Subcutaneous adipose tissue (tissue), 4 donors: ENCODE measurements around the gene UROC1. TPM values are rescaled to one million over a fixed set of nuclear protein-coding genes. Genes with fewer than 3 reads are reported as not detected.

Experiments
- CTCF ChIP-seq: fragments of 450-650 bp; IDR thresholded peaks from one replicate; pipeline ENCODE4 v1.5.1; 2016; ENCODE audit warnings: low read depth, mild to moderate bottlenecking, control low read depth, antibody characterized with exemption, moderate library complexity
- total RNA-seq, 4 donors: library from RNA; depleted of rRNA; stranded (reverse); fragments of >200 nt; gene quantifications; one replicate each; pipeline ENCODE4 v1.1.0, GENCODE V29; 2016

The UROC1 gene
- total RNA-seq, 4 donors from 2014 or later = not detected

GRCh38 chr3:126545544-126545943, 28.0 kb upstream of the UROC1 start:
- no peak for TF ChIP-seq CTCF

- no peak for TF ChIP-seq CTCF
Observed at GRCh38 chr3:126544596-126545281, 27.2 kb upstream of the UROC1 start.

GRCh38 chr3:126543457-126544061, 26.0 kb upstream of the UROC1 start:
- TF ChIP-seq CTCF = no peak

- TF ChIP-seq CTCF = no peak
Observed at GRCh38 chr3:126542340-126543241, 25.0 kb upstream of the UROC1 start.

- no peak for TF ChIP-seq CTCF
Observed at GRCh38 chr3:126541628-126542339, 24.2 kb upstream of the UROC1 start.

- no peak for TF ChIP-seq CTCF
Observed at GRCh38 chr3:126540951-126541627, 23.5 kb upstream of the UROC1 start.
